PC-9 (cell line): ENCODE measurements around the gene MOSPD3. TPM values are rescaled to one million over a fixed set of nuclear protein-coding genes. Genes with fewer than 3 reads are reported as not detected.

ENCODE experiments used
- BruUV-seq: library from RNA; stranded (reverse); fragments of 400-500 nt; replicated peaks from 2 replicates; lab custom pipeline; 2021; lab: Mats Ljungman, UMichigan
- CTCF ChIA-PET: fragments of 300-600 bp; sonication (Branson Sonifier 250); formaldehyde crosslinking; loops from one replicate; lab custom pipeline; 2022; ENCODE audit warnings: antibody characterized with exemption; lab: Charles Lee
- POLR2A ChIA-PET: fragments of 300-600 bp; sonication (Branson Sonifier 250); formaldehyde crosslinking; loops from one replicate; lab custom pipeline; 2022; ENCODE audit warnings: antibody characterized with exemption; ENCODE audit not compliant: unreplicated experiment; lab: Charles Lee
- DNase-seq, 2 experiments: peaks; one replicate each; pipeline versions ENCODE4 v3.0.0 to v3.0.0-alpha.2; 2015 to 2022; ENCODE audit warnings: mixed read lengths in 1 of 2
- H2AFZ ChIP-seq: fragments of 200-600 bp; sonication (generic); 2 replicates; pipeline ENCODE4 v1.8.1; 2017; ENCODE audit warnings: antibody characterized with exemption
- H3F3A ChIP-seq: fragments of 200-600 bp; sonication (generic); 2 replicates; pipeline ENCODE4 v1.8.1; 2017; ENCODE audit warnings: antibody characterized with exemption, mild to moderate bottlenecking, low read depth; ENCODE audit not compliant: insufficient read depth
- H3K27ac ChIP-seq: fragments of 200-600 bp; sonication (generic); 2 replicates; pipeline ENCODE4 v1.6.1; 2016; ENCODE audit warnings: mixed run types
- H3K27me3 ChIP-seq: fragments of 200-600 bp; sonication (generic); 2 replicates; pipeline ENCODE4 v1.6.1; 2016; ENCODE audit warnings: low read depth, mixed run types; ENCODE audit not compliant: insufficient read depth
- H3K36me3 ChIP-seq: fragments of 200-600 bp; sonication (generic); 2 replicates; pipeline ENCODE4 v1.6.1; 2016; ENCODE audit warnings: low read depth, mixed run types
- H3K4me1 ChIP-seq: fragments of 200-600 bp; sonication (generic); replicated peaks from 2 replicates; pipeline ENCODE4 v1.6.1; 2016; ENCODE audit warnings: mixed run types; ENCODE audit not compliant: insufficient read depth
- H3K4me2 ChIP-seq: fragments of 200-600 bp; sonication (generic); 2 replicates; pipeline ENCODE4 v1.6.1; 2017; ENCODE audit warnings: mixed run types
- H3K4me3 ChIP-seq: fragments of 200-600 bp; sonication (generic); 2 replicates; pipeline ENCODE4 v1.6.1; 2016; ENCODE audit warnings: mixed run types
- H3K79me2 ChIP-seq: fragments of 200-600 bp; sonication (generic); 2 replicates; pipeline ENCODE4 v1.6.1; 2017; ENCODE audit warnings: low read depth, mixed run types
- H3K9me2 ChIP-seq: fragments of 200-600 bp; sonication (generic); 2 replicates; pipeline ENCODE4 v1.8.1; 2017; ENCODE audit warnings: mild to moderate bottlenecking; ENCODE audit not compliant: insufficient read depth
- H3K9me3 ChIP-seq: fragments of 200-600 bp; sonication (generic); 2 replicates; pipeline ENCODE4 v1.8.1; 2016; ENCODE audit warnings: low read depth; ENCODE audit not compliant: insufficient read depth
- H4K20me1 ChIP-seq: fragments of 200-600 bp; sonication (generic); 2 replicates; pipeline ENCODE4 v1.8.1; 2017; ENCODE audit not compliant: insufficient read depth
- EZH2 ChIP-seq: fragments of 200-600 bp; sonication (generic); IDR thresholded peaks from 2 replicates; pipeline ENCODE4 v1.8.0; 2017; ENCODE audit warnings: antibody characterized with exemption, low read depth
- intact Hi-C: fragments of 100-400 bp; cut with micrococcal nuclease; formaldehyde crosslinking; loops from one replicate; pipeline ENCODE4 v1.10.0; 2022; ENCODE audit not compliant: unreplicated experiment
- total RNA-seq: library from RNA; stranded (reverse); gene quantifications from 2 replicates; pipeline ENCODE4 v1.2.3, GENCODE V29; 2021
- TF ChIP-seq, protein P1 (sequence below): fragments of 200-600 bp; sonication (generic); conservative IDR thresholded peaks from 2 replicates; pipeline ENCODE4 v1.6.1; 2017; ENCODE audit warnings: mixed run types, antibody characterized with exemption, mild to moderate bottlenecking, moderate library complexity

The MOSPD3 gene
- total RNA-seq, 1 experiment from 2014 or later: 38.1 TPM

- POLR2A ChIA-PET: no interaction called here
Measured at GRCh38 chr7:100590077-100590737, 22.1 kb upstream of the MOSPD3 start.

DNA sequence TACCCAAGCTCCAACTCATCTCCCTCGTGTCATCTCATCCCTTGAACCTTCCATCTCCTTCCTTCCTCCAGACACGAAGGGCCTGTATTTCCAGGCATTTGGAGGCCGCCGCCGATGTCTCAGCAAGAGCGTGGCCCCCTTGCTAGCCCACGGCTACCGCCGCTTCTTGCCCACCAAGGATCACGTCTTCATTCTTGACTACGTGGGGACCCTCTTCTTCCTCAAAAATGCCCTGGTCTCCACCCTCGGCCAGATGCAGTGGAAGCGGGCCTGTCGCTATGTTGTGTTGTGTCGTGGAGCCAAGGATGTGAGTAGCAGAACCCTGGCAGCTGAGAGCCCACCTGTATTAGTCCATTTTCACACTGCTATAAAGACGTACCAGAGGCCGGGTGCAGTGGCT, 20.7 kb upstream of the MOSPD3 start:
- BruUV-seq: no TSS peak
- Histone ChIP-seq H3K9me3 (no peaks in the 10 kb centered on the region), H3K4me1 (no peaks in the 10 kb centered on the region), H3K4me2 (no peak overlapping the region), H3K79me2 (no peaks in the 10 kb centered on the region), H3K36me3 (no peaks in the 10 kb centered on the region), H3F3A (no peaks in the 10 kb centered on the region), H3K4me3 (no peak overlapping the region), H4K20me1 (no peaks in the 10 kb centered on the region), H3K27me3 (no peaks in the 10 kb centered on the region), H3K27ac (no peak overlapping the region), H3K9me2 (no peaks in the 10 kb centered on the region), H2AFZ (no peak overlapping the region)
- ChIA-PET CTCF (no interaction called here), POLR2A (interaction anchor here (0.6 kb wide), 3 partner anchors 11 to 163 kb away, joined by 4 read pairs; partner anchors contain the start of gene ZCWPW1)
- TF ChIP-seq, protein P1, sequence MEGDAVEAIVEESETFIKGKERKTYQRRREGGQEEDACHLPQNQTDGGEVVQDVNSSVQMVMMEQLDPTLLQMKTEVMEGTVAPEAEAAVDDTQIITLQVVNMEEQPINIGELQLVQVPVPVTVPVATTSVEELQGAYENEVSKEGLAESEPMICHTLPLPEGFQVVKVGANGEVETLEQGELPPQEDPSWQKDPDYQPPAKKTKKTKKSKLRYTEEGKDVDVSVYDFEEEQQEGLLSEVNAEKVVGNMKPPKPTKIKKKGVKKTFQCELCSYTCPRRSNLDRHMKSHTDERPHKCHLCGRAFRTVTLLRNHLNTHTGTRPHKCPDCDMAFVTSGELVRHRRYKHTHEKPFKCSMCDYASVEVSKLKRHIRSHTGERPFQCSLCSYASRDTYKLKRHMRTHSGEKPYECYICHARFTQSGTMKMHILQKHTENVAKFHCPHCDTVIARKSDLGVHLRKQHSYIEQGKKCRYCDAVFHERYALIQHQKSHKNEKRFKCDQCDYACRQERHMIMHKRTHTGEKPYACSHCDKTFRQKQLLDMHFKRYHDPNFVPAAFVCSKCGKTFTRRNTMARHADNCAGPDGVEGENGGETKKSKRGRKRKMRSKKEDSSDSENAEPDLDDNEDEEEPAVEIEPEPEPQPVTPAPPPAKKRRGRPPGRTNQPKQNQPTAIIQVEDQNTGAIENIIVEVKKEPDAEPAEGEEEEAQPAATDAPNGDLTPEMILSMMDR: no peak
- TF ChIP-seq EZH2: no peak
- intact Hi-C loops: no loop called here
- no peak for DNase-seq

More at GRCh38 chr7:100590077-100590737, 22.1 kb upstream of the MOSPD3 start:
- intact Hi-C loops: no loop called here
- H3K9me2 ChIP-seq: no peaks in the 10 kb centered on the region
- no TSS peak for BruUV-seq
- CTCF ChIA-PET: interaction anchor here (0.6 kb wide), 1 partner anchor 26 kb away, joined by 6 read pairs; no protein-coding TSS in a partner anchor
- H3K4me3 ChIP-seq: no peak overlapping the region
- H3K36me3 ChIP-seq: no peaks in the 10 kb centered on the region
- no peak overlapping the region for H3K4me2 ChIP-seq
- no peaks in the 10 kb centered on the region for H4K20me1 ChIP-seq
- no peak overlapping the region for H3K27ac ChIP-seq
- no peaks in the 10 kb centered on the region for H3K4me1 ChIP-seq
- H3F3A ChIP-seq: peaks cover 7% of the 10 kb centered on the region
- no peaks in the 10 kb centered on the region for H3K27me3 ChIP-seq
- H3K79me2 ChIP-seq: no peaks in the 10 kb centered on the region
- no peak overlapping the region for H2AFZ ChIP-seq
- no peak for DNase-seq
- no peaks in the 10 kb centered on the region for H3K9me3 ChIP-seq
- TF ChIP-seq, protein P1: no peak
- no peak for TF ChIP-seq EZH2

DNA sequence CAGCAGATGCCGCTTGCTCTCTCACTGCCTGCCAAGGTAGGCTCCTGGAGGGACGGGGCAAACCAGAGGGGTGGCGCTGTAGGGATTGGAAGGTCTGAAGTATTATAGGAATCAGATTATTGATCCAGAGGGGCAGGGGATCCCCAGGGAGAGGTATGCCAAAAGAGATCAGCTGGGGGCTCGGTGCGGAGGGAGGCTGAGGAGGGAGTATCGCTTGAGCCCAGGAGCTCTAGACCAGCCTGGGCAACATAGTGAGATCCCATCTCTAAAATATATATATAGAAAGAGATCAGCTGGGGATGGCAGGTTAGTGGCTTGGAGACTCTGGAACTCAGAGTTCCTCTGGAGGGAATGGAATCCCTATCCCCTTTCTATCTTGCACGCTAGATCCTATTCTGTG, 17.2 kb upstream of the MOSPD3 start:
- Histone ChIP-seq H3K27me3 (no peaks in the 10 kb centered on the region), H3K79me2 (no peaks in the 10 kb centered on the region), H4K20me1 (no peaks in the 10 kb centered on the region), H2AFZ (no peak overlapping the region), H3K27ac (no peak overlapping the region), H3K4me2 (no peak overlapping the region), H3K36me3 (no peaks in the 10 kb centered on the region), H3K4me1 (no peaks in the 10 kb centered on the region), H3K4me3 (no peak overlapping the region), H3K9me3 (no peaks in the 10 kb centered on the region), H3F3A (peaks cover 5% of the 10 kb centered on the region; the same call in 1 of the 2 replicates), H3K9me2 (no peaks in the 10 kb centered on the region)
- TF ChIP-seq, protein P1: no peak
- TF ChIP-seq EZH2: no peak
- intact Hi-C loops: no loop called here
- CTCF ChIA-PET: no interaction called here
- no peak for DNase-seq
- no TSS peak for BruUV-seq
- POLR2A ChIA-PET: no interaction called here
